PFSK-1 (cell line): ENCODE data around the gene NME7.

Experiments used
- FOXP2 ChIP-seq: optimal IDR thresholded peaks from 2 replicates; pipeline ENCODE3; 2011; ENCODE audit warnings: borderline replicate concordance, control low read depth, inconsistent platforms; ENCODE audit not compliant: insufficient read depth; ENCODE audit errors: extremely low read length, extremely low read depth
- POLR2AphosphoS5 ChIP-seq: IDR thresholded peaks from 2 replicates; pipeline ENCODE4 v1.6.1; 2012; ENCODE audit warnings: low read depth, mild to moderate bottlenecking, control low read depth, low read length, moderate library complexity
- REST ChIP-seq, 2 experiments: IDR thresholded peaks; 2 replicates each; pipeline versions ENCODE4 v1.6.1 to v1.8.0; 2011 to 2012; ENCODE audit warnings: low read depth in 2 of 2, low read length in 2 of 2, control low read depth in 1 of 2, inconsistent platforms in 1 of 2, mild to moderate bottlenecking in 1 of 2, moderate library complexity in 1 of 2; ENCODE audit not compliant: insufficient read depth in 1 of 2
- SIN3A ChIP-seq: IDR thresholded peaks from 2 replicates; pipeline ENCODE4 v1.6.1; 2012; ENCODE audit warnings: mild to moderate bottlenecking, low read length, moderate library complexity, borderline replicate concordance; ENCODE audit not compliant: insufficient read depth
- TAF1 ChIP-seq: IDR thresholded peaks from 2 replicates; pipeline ENCODE4 v1.6.1; 2012; ENCODE audit warnings: low read length, control low read depth, borderline replicate concordance; ENCODE audit not compliant: insufficient read depth

Gene NME7

GRCh38 chr1:169113613-169114119, 253.9 kb downstream of the NME7 start:
- TF ChIP-seq TAF1 (no peak), SIN3A (no peak), REST (IDR thresholded peaks at IDR 0.05; ENCODE audit: insufficient read depth in 1 of 2, low read depth in 2 of 2, low read length in 2 of 2) (no peak), POLR2AphosphoS5 (no peak), FOXP2 (no peak)

GRCh38 chr1:169112241-169112640, 255.4 kb downstream of the NME7 start:
- TF ChIP-seq POLR2AphosphoS5 (no peak), TAF1 (no peak), FOXP2 (no peak), REST (IDR thresholded peaks at IDR 0.05; ENCODE audit: insufficient read depth in 1 of 2, low read depth in 2 of 2, low read length in 2 of 2) (no peak), SIN3A (no peak)

GRCh38 chr1:169111472-169111871, 256.1 kb downstream of the NME7 start:
- TF ChIP-seq POLR2AphosphoS5 (no peak), TAF1 (no peak), FOXP2 (no peak), SIN3A (no peak), REST (IDR thresholded peaks at IDR 0.05; ENCODE audit: insufficient read depth in 1 of 2, low read depth in 2 of 2, low read length in 2 of 2) (no peak)

GRCh38 chr1:169110689-169111447, 256.7 kb downstream of the NME7 start:
- TF ChIP-seq SIN3A (no peak), TAF1 (no peak), POLR2AphosphoS5 (no peak), REST (IDR thresholded peaks at IDR 0.05; ENCODE audit: insufficient read depth in 1 of 2, low read depth in 2 of 2, low read length in 2 of 2) (no peak), FOXP2 (no peak)
